K562 (cell line): ENCODE data around the gene RCL1.

Experiments
- ATF1 ChIP-seq, 2 experiments: fragments of 450-650 bp in 1 of 2; IDR thresholded peaks; 2 replicates each; pipeline ENCODE4 v1.6.1; 2016; ENCODE audit warnings: missing compliant biosample characterization in 1 of 2, missing genetic modification characterization in 1 of 2
- GTF2F1 ChIP-seq: IDR thresholded peaks from 2 replicates; pipeline ENCODE4 v1.6.1; 2011; ENCODE audit warnings: low read depth, low read length, improper control_type of control experiment
- ZFX ChIP-seq: sonication (generic); formaldehyde crosslinking; IDR thresholded peaks from 2 replicates; pipeline ENCODE4 v1.8.0; 2022; ENCODE audit warnings: mild to moderate bottlenecking, missing genetic modification reagents, moderate library complexity
- TF ChIP-seq, protein P1 (sequence below), 3 experiments: IDR thresholded peaks in 2 of 3; conservative IDR thresholded peaks in 1 of 3; 2 replicates each; pipeline ENCODE4 v1.5.1; 2011 to 2012; ENCODE audit warnings: low read length in 3 of 3, mild to moderate bottlenecking in 3 of 3, control low read depth in 2 of 3, improper control_type of control experiment in 1 of 3, inconsistent platforms in 1 of 3, low read depth in 1 of 3, mixed read lengths in 1 of 3, moderate library complexity in 1 of 3; ENCODE audit not compliant: insufficient read depth in 2 of 3

- TF ChIP-seq GTF2F1 (no peak), ATF1 (CRISPR knock-in tag; IDR thresholded peaks at IDR 0.05) (no peak), ATF1 (tag; IDR thresholded peaks at IDR 0.05) (no peak), ZFX (CRISPR knock-in tag) (no peak)
- TF ChIP-seq, protein P1, sequence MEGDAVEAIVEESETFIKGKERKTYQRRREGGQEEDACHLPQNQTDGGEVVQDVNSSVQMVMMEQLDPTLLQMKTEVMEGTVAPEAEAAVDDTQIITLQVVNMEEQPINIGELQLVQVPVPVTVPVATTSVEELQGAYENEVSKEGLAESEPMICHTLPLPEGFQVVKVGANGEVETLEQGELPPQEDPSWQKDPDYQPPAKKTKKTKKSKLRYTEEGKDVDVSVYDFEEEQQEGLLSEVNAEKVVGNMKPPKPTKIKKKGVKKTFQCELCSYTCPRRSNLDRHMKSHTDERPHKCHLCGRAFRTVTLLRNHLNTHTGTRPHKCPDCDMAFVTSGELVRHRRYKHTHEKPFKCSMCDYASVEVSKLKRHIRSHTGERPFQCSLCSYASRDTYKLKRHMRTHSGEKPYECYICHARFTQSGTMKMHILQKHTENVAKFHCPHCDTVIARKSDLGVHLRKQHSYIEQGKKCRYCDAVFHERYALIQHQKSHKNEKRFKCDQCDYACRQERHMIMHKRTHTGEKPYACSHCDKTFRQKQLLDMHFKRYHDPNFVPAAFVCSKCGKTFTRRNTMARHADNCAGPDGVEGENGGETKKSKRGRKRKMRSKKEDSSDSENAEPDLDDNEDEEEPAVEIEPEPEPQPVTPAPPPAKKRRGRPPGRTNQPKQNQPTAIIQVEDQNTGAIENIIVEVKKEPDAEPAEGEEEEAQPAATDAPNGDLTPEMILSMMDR (IDR thresholded peaks at IDR 0.05 in 2 of 3, conservative IDR thresholded peaks at IDR 0.05 in 1 of 3; ENCODE audit: insufficient read depth in 2 of 3, low read depth in 1 of 3, low read length in 3 of 3), result no peak
Measured at GRCh38 chr9:4798281-4799032, 5.7 kb downstream of the RCL1 start.
